ENCODE results near the gene EFHC1. TPM values are rescaled to one million over a fixed set of nuclear protein-coding genes. Genes with fewer than 3 reads are reported as not detected.

The EFHC1 gene
- total and polyA plus RNA-seq, 9 donors, result 12.1 to 59.5 (median 23.5) TPM

DNA sequence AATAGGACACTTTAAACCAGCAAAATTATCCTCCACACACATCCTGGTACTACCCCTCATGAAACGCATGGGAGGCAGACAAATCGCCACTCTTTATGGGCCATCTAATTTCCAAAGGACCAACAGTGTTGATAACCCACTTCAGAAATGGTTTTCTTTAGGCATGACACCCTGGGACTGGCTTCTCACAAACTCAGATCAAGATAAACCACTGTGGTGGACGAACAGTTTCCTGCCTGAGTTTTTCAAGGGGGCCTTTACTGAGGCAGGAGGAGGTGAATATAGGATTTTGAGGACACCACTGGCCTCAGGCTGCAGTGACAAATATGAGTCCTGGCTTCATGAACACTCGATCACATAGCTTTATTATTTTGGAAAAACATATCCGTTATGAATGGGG is 130.7 kb downstream of the EFHC1 start:
- intact Hi-C loops (cut with DNase I), result no loop called here

DNA sequence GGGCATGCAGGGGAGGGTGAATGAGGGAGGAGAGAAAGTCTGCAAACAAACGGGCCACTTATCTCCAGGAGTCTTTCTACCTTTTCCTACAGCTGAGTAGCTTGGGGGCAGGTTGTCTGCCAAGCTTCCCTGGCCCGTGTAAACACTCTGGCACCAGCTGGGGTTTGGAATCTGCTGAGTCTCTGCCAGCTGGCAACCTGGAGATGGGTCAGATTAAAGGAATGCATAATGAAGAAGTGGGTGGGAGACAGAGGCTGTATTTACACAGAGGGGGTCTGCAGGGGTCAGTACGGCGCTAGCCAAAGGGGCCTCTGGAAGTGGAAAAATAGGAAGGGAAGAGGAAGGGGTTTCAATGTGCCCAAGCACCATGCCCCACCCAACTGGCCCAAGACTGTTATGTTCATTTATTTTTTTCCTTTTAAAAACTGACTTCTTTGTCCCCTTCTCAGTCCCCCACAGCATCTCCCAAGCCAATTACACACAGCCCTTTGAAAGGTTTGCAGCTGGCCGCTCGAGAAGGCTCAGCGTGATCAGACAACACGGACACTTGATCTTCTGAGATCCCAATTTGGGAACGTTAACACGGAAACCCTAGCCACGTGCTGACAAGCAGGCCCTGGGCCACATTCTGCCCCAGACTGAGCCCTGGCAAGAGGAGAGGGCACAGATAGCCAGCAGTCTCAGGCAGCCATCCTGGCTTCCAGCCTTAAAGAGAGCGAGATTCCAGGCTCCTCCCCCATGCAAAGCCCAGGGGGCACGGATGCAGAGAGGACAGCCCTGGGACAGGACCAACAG is 131.5 kb downstream of the EFHC1 start:
- Histone ChIP-seq H3K36me3 (no peaks in the 10 kb centered on the region), H3K27me3 (no peaks in the 10 kb centered on the region), H3K4me3 (no peak overlapping the region), H3K9me3 (no peaks in the 10 kb centered on the region), H3K27ac (peak overlapping the region in 1 of 2 donors; percentile 51), H3K4me1 (ENCODE audit: insufficient read depth) (peaks cover 29% of the 10 kb centered on the region)
- intact Hi-C loops (cut with DNase I), result no loop called here
- DNase-seq, result peak in 4 of 5 donors; percentile 35 to 77 (median 50)
- TF ChIP-seq POLR2A (IDR thresholded peaks at IDR 0.05), result no peak
- no peak for TF ChIP-seq EP300 (IDR thresholded peaks at IDR 0.05)
- TF ChIP-seq, protein P1, sequence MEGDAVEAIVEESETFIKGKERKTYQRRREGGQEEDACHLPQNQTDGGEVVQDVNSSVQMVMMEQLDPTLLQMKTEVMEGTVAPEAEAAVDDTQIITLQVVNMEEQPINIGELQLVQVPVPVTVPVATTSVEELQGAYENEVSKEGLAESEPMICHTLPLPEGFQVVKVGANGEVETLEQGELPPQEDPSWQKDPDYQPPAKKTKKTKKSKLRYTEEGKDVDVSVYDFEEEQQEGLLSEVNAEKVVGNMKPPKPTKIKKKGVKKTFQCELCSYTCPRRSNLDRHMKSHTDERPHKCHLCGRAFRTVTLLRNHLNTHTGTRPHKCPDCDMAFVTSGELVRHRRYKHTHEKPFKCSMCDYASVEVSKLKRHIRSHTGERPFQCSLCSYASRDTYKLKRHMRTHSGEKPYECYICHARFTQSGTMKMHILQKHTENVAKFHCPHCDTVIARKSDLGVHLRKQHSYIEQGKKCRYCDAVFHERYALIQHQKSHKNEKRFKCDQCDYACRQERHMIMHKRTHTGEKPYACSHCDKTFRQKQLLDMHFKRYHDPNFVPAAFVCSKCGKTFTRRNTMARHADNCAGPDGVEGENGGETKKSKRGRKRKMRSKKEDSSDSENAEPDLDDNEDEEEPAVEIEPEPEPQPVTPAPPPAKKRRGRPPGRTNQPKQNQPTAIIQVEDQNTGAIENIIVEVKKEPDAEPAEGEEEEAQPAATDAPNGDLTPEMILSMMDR (IDR thresholded peaks at IDR 0.05), result no peak
- 4 to 5% (median 4%) methylated on average over 13 of the region's 13 CpGs for WGBS, 3 donors

More for the DNA sequence above, 130.7 kb downstream of the EFHC1 start:
- no peak for TF ChIP-seq POLR2A (IDR thresholded peaks at IDR 0.05)
- TF ChIP-seq EP300 (IDR thresholded peaks at IDR 0.05), result no peak
- TF ChIP-seq, protein P1 (IDR thresholded peaks at IDR 0.05), result no peak
- Histone ChIP-seq H3K4me3 (no peak overlapping the region), H3K9me3 (no peaks in the 10 kb centered on the region), H3K27ac (no peak overlapping the region), H3K4me1 (ENCODE audit: insufficient read depth) (peaks cover 27% of the 10 kb centered on the region), H3K36me3 (no peaks in the 10 kb centered on the region), H3K27me3 (no peaks in the 10 kb centered on the region)
- 61 to 68% (median 63%) methylated on average over 5 of the region's 5 CpGs for WGBS, 3 donors
- DNase-seq, result no peak

DNA sequence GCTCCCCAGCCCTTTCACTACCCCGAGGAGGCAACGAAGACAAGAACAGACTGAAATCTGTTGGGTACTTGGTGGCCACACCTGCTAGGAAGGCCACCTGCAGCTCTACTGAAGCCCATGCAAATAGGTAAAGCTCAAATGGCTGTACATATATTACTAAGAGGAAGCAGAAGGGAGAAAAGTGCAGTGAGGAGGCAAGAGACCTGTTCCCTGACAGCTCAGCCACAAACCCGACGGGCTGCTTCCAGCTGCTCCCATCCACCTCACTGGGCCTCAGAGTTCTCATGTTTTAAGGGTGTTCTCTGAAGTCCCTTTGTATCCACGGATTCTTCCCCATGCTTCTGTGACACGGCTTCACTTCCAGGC is 132.1 kb downstream of the EFHC1 start:
- Histone ChIP-seq H3K27ac (peak overlapping the region in 1 of 2 donors; percentile 51), H3K36me3 (no peaks in the 10 kb centered on the region), H3K27me3 (no peaks in the 10 kb centered on the region), H3K9me3 (no peaks in the 10 kb centered on the region), H3K4me3 (no peak overlapping the region), H3K4me1 (ENCODE audit: insufficient read depth) (peaks cover 28% of the 10 kb centered on the region)
- DNase-seq, result no peak
- WGBS, 3 donors, result 19 to 23% (median 19%) methylated on average over 6 of the region's 6 CpGs
- intact Hi-C loops (cut with DNase I), result no loop called here
- no peak for TF ChIP-seq POLR2A (IDR thresholded peaks at IDR 0.05)
- TF ChIP-seq, protein P1 (IDR thresholded peaks at IDR 0.05), result no peak
- TF ChIP-seq EP300 (IDR thresholded peaks at IDR 0.05), result no peak

DNA sequence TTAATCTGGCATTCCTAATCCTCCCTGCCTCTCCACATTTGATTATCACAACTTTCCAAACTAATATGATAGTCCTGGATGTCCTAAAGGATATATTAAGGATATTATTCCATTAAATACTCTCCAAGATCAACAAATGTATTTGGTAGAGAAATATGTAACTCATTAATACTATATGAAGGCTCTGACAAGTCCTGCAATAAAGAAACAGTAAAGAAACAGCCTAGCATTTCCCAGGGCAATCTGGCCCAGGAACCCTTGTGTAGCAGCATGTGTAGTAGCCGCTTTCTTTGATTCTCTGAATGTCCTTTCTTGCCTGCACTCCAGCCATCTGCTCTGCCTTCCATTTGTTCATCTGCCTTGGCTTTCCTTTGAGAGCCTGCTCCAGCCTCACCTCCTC is 133.0 kb downstream of the EFHC1 start:
- Histone ChIP-seq H3K36me3 (no peaks in the 10 kb centered on the region), H3K4me1 (ENCODE audit: insufficient read depth) (peaks cover 27% of the 10 kb centered on the region), H3K4me3 (no peak overlapping the region), H3K27me3 (no peaks in the 10 kb centered on the region), H3K9me3 (no peaks in the 10 kb centered on the region), H3K27ac (no peak overlapping the region)
- TF ChIP-seq, protein P1 (IDR thresholded peaks at IDR 0.05), result no peak
- intact Hi-C loops (cut with DNase I), result no loop called here
- 89 to 100% (median 98%) methylated on average over 1 of the region's 1 CpG for WGBS, 3 donors
- DNase-seq, result no peak
